Neural cell (in vitro differentiated cells): Measurements from ENCODE around the gene CPE. TPM values are rescaled to one million over a fixed set of nuclear protein-coding genes. Genes with fewer than 3 reads are reported as not detected.

ENCODE experiments used
- H2AFZ ChIP-seq: fragments of 200-600, 300-800 bp; sonication (generic), shearing (Covaris generic); 2 replicates; pipeline ENCODE4 v1.6.0; 2014; ENCODE audit warnings: low read depth, mild to moderate bottlenecking, antibody characterized with exemption, low read length, moderate library complexity
- H3F3A ChIP-seq: fragments of 200-600 bp; shearing (Covaris generic); 2 replicates; pipeline ENCODE4 v1.6.1; 2016; ENCODE audit warnings: mild to moderate bottlenecking, moderate library complexity, mixed read lengths, antibody characterized with exemption, low read length; ENCODE audit not compliant: insufficient read depth, poor library complexity, severe bottlenecking
- H3K27ac ChIP-seq: fragments of 200-600, 300-800 bp; sonication (generic), shearing (Covaris generic); 2 replicates; pipeline ENCODE4 v1.5.1; 2014; ENCODE audit warnings: mild to moderate bottlenecking, low read length, moderate library complexity
- H3K27me3 ChIP-seq: fragments of 300-800, 200-600 bp; sonication (generic), shearing (Covaris generic); 2 replicates; pipeline ENCODE4 v1.6.0; 2014; ENCODE audit warnings: mild to moderate bottlenecking, low read depth, low read length, moderate library complexity; ENCODE audit not compliant: insufficient read depth
- H3K36me3 ChIP-seq: fragments of 300-800, 200-600 bp; sonication (generic), shearing (Covaris generic); 2 replicates; pipeline ENCODE4 v1.5.1; 2014; ENCODE audit warnings: mild to moderate bottlenecking, antibody characterized with exemption, low read length, moderate library complexity; ENCODE audit not compliant: insufficient read depth
- H3K4me2 ChIP-seq: fragments of 300-800, 200-600 bp; sonication (generic), shearing (Covaris generic); 2 replicates; pipeline ENCODE4 v1.6.0; 2014; ENCODE audit warnings: mild to moderate bottlenecking, low read length
- H3K4me3 ChIP-seq: fragments of 300-800, 200-600 bp; sonication (generic), shearing (Covaris generic); 2 replicates; pipeline ENCODE4 v1.5.1; 2014; ENCODE audit warnings: mild to moderate bottlenecking, low read length, moderate library complexity
- H3K79me2 ChIP-seq: fragments of 200-600 bp; shearing (Covaris generic); replicated peaks from 2 replicates; pipeline ENCODE4 v1.6.0; 2014; ENCODE audit warnings: mild to moderate bottlenecking, low read length, moderate library complexity; ENCODE audit not compliant: insufficient read depth
- H3K9ac ChIP-seq: fragments of 300-800, 200-600 bp; sonication (generic), shearing (Covaris generic); 2 replicates; pipeline ENCODE4 v1.6.1; 2016; ENCODE audit warnings: mild to moderate bottlenecking, low read length, mixed read lengths
- H3K9me2 ChIP-seq: fragments of 200-600 bp; shearing (Covaris generic); 2 replicates; pipeline ENCODE4 v1.6.1; 2016; ENCODE audit warnings: mild to moderate bottlenecking, low read length, mixed read lengths; ENCODE audit not compliant: insufficient read depth
- H3K9me3 ChIP-seq: fragments of 200-600, 300-800 bp; sonication (generic), shearing (Covaris generic); 2 replicates; pipeline ENCODE4 v1.6.1; 2016; ENCODE audit warnings: mild to moderate bottlenecking, mixed run types, low read length, moderate library complexity, mixed read lengths
- H4K20me1 ChIP-seq: fragments of 200-600 bp; shearing (Covaris generic); 2 replicates; pipeline ENCODE4 v1.6.1; 2016; ENCODE audit warnings: mild to moderate bottlenecking, mixed run types; ENCODE audit not compliant: insufficient read depth
- CTCF ChIP-seq: fragments of 450-650 bp; IDR thresholded peaks from 2 replicates; pipeline ENCODE4 v1.5.1; 2014; ENCODE audit warnings: antibody characterized with exemption, mild to moderate bottlenecking, moderate library complexity; ENCODE audit not compliant: poor library complexity, severe bottlenecking
- EP300 ChIP-seq: fragments of 450-650 bp; conservative IDR thresholded peaks from 2 replicates; pipeline ENCODE4 v1.6.1; 2014; ENCODE audit warnings: antibody characterized with exemption, mild to moderate bottlenecking, moderate library complexity; ENCODE audit not compliant: poor library complexity, severe bottlenecking
- MXI1 ChIP-seq: fragments of 450-650 bp; conservative IDR thresholded peaks from 2 replicates; pipeline ENCODE4 v1.6.1; 2014; ENCODE audit warnings: antibody characterized with exemption, mild to moderate bottlenecking; ENCODE audit not compliant: poor library complexity, severe bottlenecking
- POLR2AphosphoS5 ChIP-seq: IDR thresholded peaks from 2 replicates; pipeline ENCODE4 v1.6.1; 2012
- RAD21 ChIP-seq: fragments of 450-650 bp; conservative IDR thresholded peaks from 2 replicates; pipeline ENCODE4 v1.6.1; 2014; ENCODE audit warnings: antibody characterized with exemption, mild to moderate bottlenecking, moderate library complexity
- REST ChIP-seq: IDR thresholded peaks from 2 replicates; pipeline ENCODE4 v1.6.1; 2012; ENCODE audit warnings: borderline replicate concordance
- SMC3 ChIP-seq: fragments of 450-650 bp; conservative IDR thresholded peaks from 2 replicates; pipeline ENCODE4 v1.6.1; 2014; ENCODE audit warnings: antibody characterized with exemption, mild to moderate bottlenecking, moderate library complexity; ENCODE audit not compliant: poor library complexity
- TAF1 ChIP-seq: IDR thresholded peaks from 2 replicates; pipeline ENCODE4 v1.6.1; 2012; ENCODE audit warnings: low read depth
- polyA plus RNA-seq: library from polyadenylated mRNA; depleted of rRNA; stranded (reverse); fragments of >200 nt; gene quantifications from 2 replicates; pipeline ENCODE4 v1.2.3, GENCODE V29; 2014

The CPE gene
- polyA plus RNA-seq, 1 donor from 2014 or later, result 678 TPM

GRCh38 chr4:165517216-165517615, 138.4 kb downstream of the CPE start:
- Histone ChIP-seq H3K9me3 (no peaks in the 10 kb centered on the region), H3K79me2 (no peaks in the 10 kb centered on the region), H3K9me2 (no peaks in the 10 kb centered on the region), H3K27me3 (no peaks in the 10 kb centered on the region), H3F3A (no peaks in the 10 kb centered on the region), H4K20me1 (no peaks in the 10 kb centered on the region), H3K4me2 (no peak overlapping the region), H3K4me3 (no peak overlapping the region), H3K9ac (no peak overlapping the region), H3K27ac (no peak overlapping the region), H2AFZ (no peak overlapping the region), H3K36me3 (no peaks in the 10 kb centered on the region)
- no peak for TF ChIP-seq CTCF
- TF ChIP-seq EP300, result no peak
- TF ChIP-seq RAD21, result no peak
- no peak for TF ChIP-seq REST
- TF ChIP-seq POLR2AphosphoS5, result no peak
- no peak for TF ChIP-seq SMC3

GRCh38 chr4:165518024-165518616, 139.3 kb downstream of the CPE start:
- TF ChIP-seq TAF1 (no peak), REST (no peak), SMC3 (no peak), RAD21 (no peak), MXI1 (no peak), EP300 (no peak)
- Histone ChIP-seq H3K27ac (no peak overlapping the region), H3K27me3 (no peaks in the 10 kb centered on the region), H4K20me1 (no peaks in the 10 kb centered on the region), H3K36me3 (no peaks in the 10 kb centered on the region), H2AFZ (no peak overlapping the region), H3K79me2 (no peaks in the 10 kb centered on the region), H3K9me3 (no peaks in the 10 kb centered on the region), H3K4me3 (no peak overlapping the region), H3F3A (no peaks in the 10 kb centered on the region), H3K4me2 (no peak overlapping the region), H3K9me2 (no peaks in the 10 kb centered on the region), H3K9ac (no peak overlapping the region)
